OCI-LY1 (cell line): ENCODE results near the gene MBD2.

Experiments
- H2AFZ ChIP-seq: fragments of 200-600 bp; sonication (generic), shearing (Covaris generic); 2 replicates; pipeline ENCODE4 v1.6.0; 2014; ENCODE audit warnings: antibody characterized with exemption, mild to moderate bottlenecking, low read length
- H3F3A ChIP-seq: fragments of 200-600 bp; sonication (generic), shearing (Covaris generic); 2 replicates; pipeline ENCODE4 v1.6.0; 2014; ENCODE audit warnings: mild to moderate bottlenecking, antibody characterized with exemption, low read length, moderate library complexity; ENCODE audit not compliant: insufficient read depth
- H3K27ac ChIP-seq: fragments of 200-600 bp; sonication (generic); 2 replicates; pipeline ENCODE4 v1.5.1; 2014; ENCODE audit warnings: low read length, mixed run types, mild to moderate bottlenecking, low read depth; ENCODE audit not compliant: poor library complexity, severe bottlenecking
- H3K27me3 ChIP-seq: fragments of 200-600 bp; sonication (generic); 2 replicates; pipeline ENCODE4 v1.6.0; 2014; ENCODE audit warnings: antibody characterized with exemption, mild to moderate bottlenecking, low read length, moderate library complexity; ENCODE audit not compliant: insufficient read depth
- H3K36me3 ChIP-seq: fragments of 200-600 bp; sonication (generic); 2 replicates; pipeline ENCODE4 v1.6.1; 2014; ENCODE audit warnings: mild to moderate bottlenecking, antibody characterized with exemption, low read length, moderate library complexity, mixed read lengths; ENCODE audit not compliant: insufficient read depth
- H3K4me1 ChIP-seq: fragments of 200-600 bp; sonication (generic); 2 replicates; pipeline ENCODE4 v1.5.1; 2014; ENCODE audit warnings: mild to moderate bottlenecking, low read length, moderate library complexity; ENCODE audit not compliant: insufficient read depth, severe bottlenecking
- H3K4me2 ChIP-seq: fragments of 200-600 bp; sonication (generic), shearing (Covaris generic); 2 replicates; pipeline ENCODE4 v1.6.1; 2014; ENCODE audit warnings: low read length
- H3K4me3 ChIP-seq: fragments of 200-600 bp; sonication (generic); 2 replicates; pipeline ENCODE4 v1.5.1; 2014; ENCODE audit warnings: low read length, low read depth, mild to moderate bottlenecking, mixed read lengths; ENCODE audit not compliant: poor library complexity, severe bottlenecking
- H3K79me2 ChIP-seq: fragments of 200-600 bp; shearing (Covaris generic); 2 replicates; pipeline ENCODE4 v1.6.1; 2016; ENCODE audit warnings: mixed run types, low read length, mixed read lengths; ENCODE audit not compliant: insufficient read depth
- H3K9ac ChIP-seq: fragments of 200-600 bp; sonication (generic), shearing (Covaris generic); 2 replicates; pipeline ENCODE4 v1.6.1; 2014; ENCODE audit warnings: mild to moderate bottlenecking, low read length, mixed read lengths
- H3K9me2 ChIP-seq: fragments of 200-600 bp; sonication (generic), shearing (Covaris generic); 2 replicates; pipeline ENCODE4 v1.6.1; 2014; ENCODE audit warnings: low read depth, mild to moderate bottlenecking, low read length, mixed read lengths
- H3K9me3 ChIP-seq: fragments of 200-600 bp; shearing (Covaris generic); 2 replicates; pipeline ENCODE4 v1.6.1; 2014; ENCODE audit warnings: low read length, mixed read lengths
- H4K20me1 ChIP-seq: fragments of 200-600 bp; sonication (generic), shearing (Covaris generic); 2 replicates; pipeline ENCODE4 v1.6.0; 2016; ENCODE audit warnings: mild to moderate bottlenecking, low read length; ENCODE audit not compliant: insufficient read depth
- CTCF ChIP-seq: fragments of 200-600 bp; sonication (generic), shearing (Covaris generic); IDR thresholded peaks from 2 replicates; pipeline ENCODE4 v1.5.1; 2017; ENCODE audit warnings: mild to moderate bottlenecking, antibody characterized with exemption, low read length, moderate library complexity, mixed read lengths
- EZH2 ChIP-seq: fragments of 200-600 bp; sonication (generic), shearing (Covaris generic); IDR thresholded peaks from 2 replicates; pipeline ENCODE4 v1.8.0; 2017; ENCODE audit warnings: borderline replicate concordance, mixed run types, mild to moderate bottlenecking, antibody characterized with exemption, low read length, moderate library complexity, mixed read lengths

MBD2 gene

GRCh38 chr18:54173250-54173649 lies 51.2 kb downstream of the MBD2 start:
- Histone ChIP-seq H3K27me3 (no peaks in the 10 kb centered on the region), H3K27ac (no peak overlapping the region), H3K4me1 (peaks cover 3% of the 10 kb centered on the region), H3K9ac (no peak overlapping the region), H3K9me3 (no peaks in the 10 kb centered on the region), H2AFZ (no peak overlapping the region), H3K36me3 (peaks cover 63% of the 10 kb centered on the region), H3F3A (no peaks in the 10 kb centered on the region), H4K20me1 (no peaks in the 10 kb centered on the region), H3K9me2 (no peaks in the 10 kb centered on the region), H3K4me2 (no peak overlapping the region), H3K79me2 (peaks cover 16% of the 10 kb centered on the region), H3K4me3 (no peak overlapping the region)
- TF ChIP-seq EZH2, result no peak

- no peaks in the 10 kb centered on the region for H3K9me3 ChIP-seq
- no peaks in the 10 kb centered on the region for H3K4me1 ChIP-seq
- H3K27me3 ChIP-seq, result no peaks in the 10 kb centered on the region
- 0 out of 2 replicates have a peak, but pooled peaks cover 4% of the 10 kb centered on the region for H4K20me1 ChIP-seq
- no peak for TF ChIP-seq CTCF
- no peak for TF ChIP-seq EZH2
- 0 out of 2 replicates have a peak, but pooled peaks cover 3% of the 10 kb centered on the region for H3F3A ChIP-seq
- H3K36me3 ChIP-seq, result peaks cover 74% of the 10 kb centered on the region
- H3K4me3 ChIP-seq, result no peak overlapping the region
- peaks cover 9% of the 10 kb centered on the region; the same call in 1 of the 2 replicates for H3K79me2 ChIP-seq
- no peak overlapping the region for H3K27ac ChIP-seq
- H3K4me2 ChIP-seq, result no peak overlapping the region
- H2AFZ ChIP-seq, result no peak overlapping the region
- no peak overlapping the region for H3K9ac ChIP-seq
- no peaks in the 10 kb centered on the region for H3K9me2 ChIP-seq
These were observed 54.8 kb downstream of the MBD2 start for GRCh38 chr18:54169431-54170403.

GRCh38 chr18:54165450-54165849 lies 59.0 kb downstream of the MBD2 start:
- H3K27ac ChIP-seq, result no peak overlapping the region
- no peak overlapping the region for H3K9ac ChIP-seq
- 0 out of 2 replicates have a peak, but pooled peaks cover 4% of the 10 kb centered on the region for H4K20me1 ChIP-seq
- H3K9me2 ChIP-seq, result no peaks in the 10 kb centered on the region
- H3K36me3 ChIP-seq, result peaks cover 80% of the 10 kb centered on the region
- no peak overlapping the region for H3K4me3 ChIP-seq
- H3K9me3 ChIP-seq, result no peaks in the 10 kb centered on the region
- H3K27me3 ChIP-seq, result no peaks in the 10 kb centered on the region
- no peak for TF ChIP-seq EZH2
- no peak for TF ChIP-seq CTCF
- no peaks in the 10 kb centered on the region for H3K4me1 ChIP-seq
- H3F3A ChIP-seq, result 0 out of 2 replicates have a peak, but pooled peaks cover 3% of the 10 kb centered on the region
- no peaks in the 10 kb centered on the region; the same call in 1 of the 2 replicates for H3K79me2 ChIP-seq
- no peak overlapping the region for H3K4me2 ChIP-seq
- no peak overlapping the region for H2AFZ ChIP-seq
